Adrenal gland (tissue), 12 donors: ENCODE measurements around the gene INHBB. TPM values are rescaled to one million over a fixed set of nuclear protein-coding genes. Genes with fewer than 3 reads are reported as not detected.
A peak's percentile ranks its signal among the peaks of the same experiment; 100 is the strongest.

Experiments
- DNase-seq, 7 donors: peaks; one replicate each; pipeline ENCODE4 v3.0.0-alpha.2; 2019 to 2020
- H3K27ac ChIP-seq, 5 donors: fragments of 200-600 bp; sonication (generic) in 4 of 5; 1 replicate in 3 of 5; 2 replicates in 2 of 5; pipeline versions ENCODE4 v1.5.1 to v1.8.0; 2016 to 2020; ENCODE audit warnings: mild to moderate bottlenecking in 1 of 5
- H3K27me3 ChIP-seq: fragments of 200-600 bp; 2 replicates; pipeline ENCODE4 v1.8.0; 2021
- H3K36me3 ChIP-seq, 2 donors: fragments of 200-600 bp; replicated peaks in 1 of 2; 1 replicate in 1 of 2; 2 replicates in 1 of 2; pipeline versions ENCODE4 v1.5.1 to v1.8.0; 2018 to 2022
- H3K4me1 ChIP-seq, 2 donors: fragments of 200-600 bp; replicated peaks in 1 of 2; 1 replicate in 1 of 2; 2 replicates in 1 of 2; pipeline versions ENCODE4 v1.5.1 to v1.8.0; 2018 to 2021
- H3K4me3 ChIP-seq, 4 donors: fragments of 200-600 bp; sonication (generic) in 3 of 4; one replicate each; pipeline ENCODE4 v1.5.1; 2016 to 2018
- H3K9me3 ChIP-seq, 3 donors: fragments of 200-600 bp; sonication (generic) in 1 of 3; replicated peaks in 1 of 3; 1 replicate in 2 of 3; 2 replicates in 1 of 3; pipeline versions ENCODE4 v1.5.1 to v1.8.0; 2016 to 2021
- CTCF ChIP-seq, 6 experiments: fragments of 450-650 bp in 4 of 6; fragments of 200-600 bp in 2 of 6; sonication (generic) in 1 of 6; IDR thresholded peaks; 1 replicate in 5 of 6; 2 replicates in 1 of 6; pipeline versions ENCODE4 v1.5.1 to v1.8.0; 2016 to 2021; ENCODE audit warnings: antibody characterized with exemption in 6 of 6, mild to moderate bottlenecking in 2 of 6, moderate library complexity in 1 of 6
- POLR2A ChIP-seq, 2 donors: fragments of 450-650 bp; IDR thresholded peaks; one replicate each; pipeline ENCODE4 v1.6.1; 2017; ENCODE audit warnings: antibody characterized with exemption in 2 of 2, mild to moderate bottlenecking in 2 of 2, moderate library complexity in 1 of 2
- WGBS, 4 donors: extraction: QIAGEN DNeasy Blood & Tissue Kit in 2 of 4; methylation state at CpG; one replicate each; pipeline versions ENCODE4 v1.1.5 to v1.1.7; 2013 to 2017; 5-methylcytosine and 5-hydroxymethylcytosine counted together
- intact Hi-C, 2 donors: fragments of 100-400 bp; cut with DNase I; formaldehyde crosslinking; loops; one replicate each; pipeline versions ENCODE4 v1.14.1 to v1.15.0; 2022 to 2023
- polyA plus RNA-seq, 3 donors: library from polyadenylated mRNA; stranded (reverse); fragments of 200-250 nt in 2 of 3; fragments of 350-450 nt in 1 of 3; fragmentation: Illumina TruSeq in 1 of 3; extraction: RNeasy Lipid Tissue Mini Kit (QIAGEN cat#74804) in 1 of 3; gene quantifications; one replicate each; pipeline ENCODE4 v1.2.3, GENCODE V29; 2013 to 2014
- total RNA-seq, 9 donors: library from RNA; depleted of rRNA in 4 of 9; stranded (reverse); fragments of >200 nt in 4 of 9; fragments of 120-200 nt in 1 of 9; fragmentation: NEBNext Ultra II Directional in 1 of 9; extraction: Animal tissue kit (Norgen Biotek cat#: 25700) in 1 of 9; gene quantifications; one replicate each; pipeline versions ENCODE4 v1.1.0 to v1.2.4, GENCODE V29; 2013 to 2023
- donor health status: healthy with polysubstance abuse.
- donor health status: Bipolar disorder and iron deficiency.
- donor health status: DM: yes; HTN: yes; CAD: no.
- donor health status: DM: no; HTN: no; CAD: no.
- donor health status: DM: no; HTN: no; CAD: no.
- donor health status: DM: yes; HTN: yes; CAD: no.

INHBB gene
- total and polyA plus RNA-seq, 12 donors, result 0.28 to 9.1 (median 6.8) TPM

GRCh38 chr2:120321721-120322284 is 24.1 kb upstream of the INHBB start:
- DNase-seq, result no peak
- H3K27ac ChIP-seq, result no peak overlapping the region
- TF ChIP-seq CTCF (IDR thresholded peaks at IDR 0.05) (no peak), POLR2A (IDR thresholded peaks at IDR 0.05) (no peak)
- no peaks in the 10 kb centered on the region for H3K9me3 ChIP-seq
- peaks cover 0 to 5% of the 10 kb centered on the region in 2 donors for H3K4me1 ChIP-seq
- H3K27me3 ChIP-seq, result no peaks in the 10 kb centered on the region
- WGBS, 4 donors, result 89 to 97% (median 93%) methylated on average over 10 of the region's 10 CpGs
- intact Hi-C loops, result no loop called here
- H3K36me3 ChIP-seq, result no peaks in the 10 kb centered on the region
- no peak overlapping the region for H3K4me3 ChIP-seq

GRCh38 chr2:120322329-120322728 is 23.6 kb upstream of the INHBB start:
- H3K9me3 ChIP-seq, result no peaks in the 10 kb centered on the region
- H3K36me3 ChIP-seq, result no peaks in the 10 kb centered on the region
- H3K4me1 ChIP-seq, result peaks cover 0 to 5% of the 10 kb centered on the region in 2 donors
- intact Hi-C loops, result no loop called here
- H3K27me3 ChIP-seq, result no peaks in the 10 kb centered on the region
- DNase-seq, result no peak
- H3K27ac ChIP-seq, result no peak overlapping the region
- no peak overlapping the region for H3K4me3 ChIP-seq
- 84 to 96% (median 87%) methylated on average over 5 to 7 of the region's 7 CpGs for WGBS, 4 donors
- TF ChIP-seq CTCF (IDR thresholded peaks at IDR 0.05) (no peak), POLR2A (IDR thresholded peaks at IDR 0.05) (no peak)

- no peaks in the 10 kb centered on the region for H3K27me3 ChIP-seq
Observed at GRCh38 chr2:120323214-120323613, 22.7 kb upstream of the INHBB start.

DNA sequence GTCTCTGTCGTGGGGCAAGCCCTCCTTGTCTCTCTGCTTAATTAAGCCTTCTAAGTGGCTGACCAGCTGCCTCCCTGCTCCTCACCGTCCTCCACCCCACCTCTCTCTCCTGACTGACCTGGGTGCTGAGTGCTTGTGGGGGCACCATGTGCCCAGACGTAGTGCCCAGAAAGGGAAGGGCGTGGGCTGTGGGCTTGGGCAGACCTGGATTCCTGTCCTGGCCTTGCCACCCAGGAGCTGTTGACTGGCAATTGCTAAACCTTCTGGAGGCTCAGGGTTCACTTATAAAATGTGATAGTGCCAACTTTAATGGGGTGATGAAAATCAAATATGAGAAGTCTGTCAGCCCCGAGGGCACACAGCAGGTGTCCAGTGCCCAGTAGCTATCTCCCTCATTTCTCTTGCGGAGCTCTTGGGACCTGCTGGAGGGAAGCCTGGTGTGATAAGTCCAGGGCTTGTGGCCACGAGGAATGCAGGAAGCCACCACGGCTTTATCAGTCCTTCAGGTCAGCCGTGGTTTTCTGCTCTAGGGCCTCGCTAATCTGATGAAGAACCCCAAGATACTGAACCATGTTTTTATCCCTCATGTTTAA is 22.0 kb upstream of the INHBB start:
- Histone ChIP-seq H3K4me1 (peaks cover 0 to 5% of the 10 kb centered on the region in 2 donors), H3K27ac (peak overlapping the region in 2 of 5 donors; percentile 53 to 63), H3K9me3 (no peaks in the 10 kb centered on the region), H3K36me3 (no peaks in the 10 kb centered on the region), H3K27me3 (no peaks in the 10 kb centered on the region), H3K4me3 (no peak overlapping the region)
- no peak for DNase-seq
- TF ChIP-seq CTCF (IDR thresholded peaks at IDR 0.05) (no peak), POLR2A (IDR thresholded peaks at IDR 0.05) (no peak)
- WGBS, 4 donors, result 76 to 81% (median 80%) methylated on average over 8 to 10 of the region's 10 CpGs
- intact Hi-C loops, result no loop called here

More at GRCh38 chr2:120323214-120323613, 22.7 kb upstream of the INHBB start:
- WGBS, 4 donors, result 17 to 67% (median 47%) methylated on average over 10 of the region's 10 CpGs
- intact Hi-C loops, result no loop called here
- peaks cover 0 to 5% of the 10 kb centered on the region in 2 donors for H3K4me1 ChIP-seq
- no peaks in the 10 kb centered on the region for H3K36me3 ChIP-seq
- DNase-seq, result peak; percentile 72 to 94 (median 91)
- TF ChIP-seq CTCF (IDR thresholded peaks at IDR 0.05) (no peak), POLR2A (IDR thresholded peaks at IDR 0.05) (no peak)
- H3K9me3 ChIP-seq, result no peaks in the 10 kb centered on the region
- no peak overlapping the region for H3K4me3 ChIP-seq
- peak overlapping the region in 2 of 5 donors; percentile 53 to 63 for H3K27ac ChIP-seq
